Activated naive CD4-positive, alpha-beta T cell treated with anti-CD3 and anti-CD28 coated beads, Interleukin-2, amount 50 U/mL, for 72 hours (primary cell): ENCODE results near the gene SMIM17. TPM values are rescaled to one million over a fixed set of nuclear protein-coding genes. Genes with fewer than 3 reads are reported as not detected.

Experiments
- ATAC-seq, 2 donors: fragments of 150-1000 bp; cut with Tn5 transposase; 2 replicates each; pipeline ENCODE4 v1.10.0; 2021; ENCODE audit warnings: mild to moderate bottlenecking in 2 of 2, moderate library complexity in 2 of 2
- DNase-seq, 2 donors: peaks; one replicate each; pipeline ENCODE4 v3.0.0; 2021 to 2022; ENCODE audit warnings: low spot score in 2 of 2
- H3K27ac Mint-ChIP-seq, 2 donors: one replicate each; pipeline ENCODE4 v1.8.0; 2022; ENCODE audit warnings: mild to moderate bottlenecking in 2 of 2, mixed read lengths in 2 of 2
- H3K36me3 Mint-ChIP-seq, 2 donors: one replicate each; pipeline ENCODE4 v1.8.0; 2022; ENCODE audit warnings: mixed read lengths in 2 of 2
- H3K9me3 Mint-ChIP-seq, 2 donors: one replicate each; pipeline ENCODE4 v1.8.0; 2022; ENCODE audit warnings: mixed read lengths in 2 of 2
- total RNA-seq, 2 donors: library from RNA; stranded (reverse); gene quantifications; one replicate each; pipeline ENCODE4 v1.2.3, GENCODE V29; 2022

Gene SMIM17
- total RNA-seq, 2 donors from 2014 or later, result 0.30 to 0.31 TPM

DNA sequence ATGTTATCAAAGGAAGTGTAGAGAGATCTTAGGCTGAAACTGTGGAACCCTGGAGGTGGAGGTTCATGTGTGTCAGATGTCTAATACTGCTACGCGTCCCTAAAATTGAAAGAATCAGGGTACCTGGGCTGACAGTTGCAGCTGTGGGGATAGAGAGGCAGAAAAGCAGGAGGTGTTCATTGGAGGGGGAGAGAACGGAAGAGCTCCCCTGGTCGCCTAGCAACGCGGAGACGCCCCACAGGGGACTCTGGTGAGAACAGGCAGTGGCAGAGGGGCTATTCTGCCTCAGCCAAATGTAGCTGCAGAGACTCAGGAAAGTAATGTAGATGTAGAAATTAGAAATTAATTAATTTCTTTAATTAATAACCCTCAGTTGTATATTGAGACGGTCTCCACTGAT, 38.7 kb downstream of the SMIM17 start:
- peaks cover 14 to 42% of the 10 kb centered on the region in 2 donors for H3K36me3 Mint-ChIP-seq
- no peak overlapping the region for H3K27ac Mint-ChIP-seq
- H3K9me3 Mint-ChIP-seq, result peaks cover 18% of the 10 kb centered on the region in 2 donors
- ATAC-seq (no peak), DNase-seq (no peak)

DNA sequence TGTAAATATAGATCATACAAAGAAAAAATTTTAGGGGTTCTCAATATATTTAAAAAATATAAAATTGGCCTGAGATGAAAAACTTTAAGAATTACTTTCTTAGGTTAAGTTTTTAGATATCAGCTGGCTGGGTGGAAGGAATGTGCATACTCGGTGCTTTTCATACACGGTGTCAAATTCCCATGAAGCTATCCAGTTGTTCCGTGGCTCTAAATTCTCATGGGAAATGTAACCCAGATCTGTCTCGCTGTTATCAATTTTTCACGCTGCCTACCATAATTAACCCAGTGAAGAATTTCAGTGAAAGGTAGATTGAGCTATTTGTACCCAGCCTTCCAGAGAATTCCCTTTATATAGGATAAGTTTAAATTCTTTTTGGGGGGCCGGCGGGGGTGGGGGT, 40.2 kb downstream of the SMIM17 start:
- Mint-ChIP-seq H3K27ac (no peak overlapping the region), H3K36me3 (peaks cover 14 to 43% of the 10 kb centered on the region in 2 donors), H3K9me3 (peaks cover 24% of the 10 kb centered on the region in 2 donors)
- DNase-seq, result no peak
- no peak for ATAC-seq

DNA sequence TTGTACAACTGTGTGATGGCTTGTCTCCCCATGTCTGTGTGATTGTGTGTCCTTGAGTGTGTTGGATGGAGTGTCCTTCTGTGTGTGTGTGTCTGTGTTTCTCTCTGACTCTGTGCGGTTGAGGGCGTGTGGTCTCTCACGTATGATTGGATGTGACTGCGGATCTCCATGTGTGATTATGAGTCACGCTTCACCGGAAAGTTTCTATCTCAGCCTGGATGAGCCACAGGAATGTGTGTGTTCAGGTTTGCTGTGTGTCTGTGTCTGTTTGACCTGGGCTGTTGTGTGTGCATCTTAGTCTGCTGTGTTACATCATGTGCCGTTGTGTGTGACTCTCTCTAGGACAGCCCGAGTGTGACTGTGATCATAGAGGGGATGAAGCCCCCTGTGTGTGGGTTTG, 44.1 kb downstream of the SMIM17 start:
- Mint-ChIP-seq H3K27ac (no peak overlapping the region), H3K9me3 (peaks cover 26 to 27% of the 10 kb centered on the region in 2 donors), H3K36me3 (peaks cover 14 to 42% of the 10 kb centered on the region in 2 donors)
- DNase-seq (no peak), ATAC-seq (no peak)

DNA sequence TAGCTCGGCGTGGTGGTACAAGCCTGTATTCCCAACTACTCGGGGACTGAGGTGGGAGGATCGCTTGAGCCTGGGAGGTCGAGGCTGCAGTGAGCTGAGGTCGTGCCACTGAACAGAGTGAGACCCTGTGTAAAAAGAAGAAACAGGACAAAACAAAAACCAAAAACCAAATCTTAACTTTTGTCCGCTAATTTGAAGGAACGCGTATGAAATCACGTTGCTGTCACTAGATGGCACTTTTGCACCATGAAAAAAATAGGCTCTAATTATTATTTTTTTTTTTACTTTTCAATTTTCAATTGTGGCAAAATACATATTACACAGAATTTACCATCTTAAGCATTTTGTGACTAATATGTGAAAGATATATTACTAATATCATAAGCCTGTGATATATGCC, 46.2 kb downstream of the SMIM17 start:
- no peak for ATAC-seq
- no peak overlapping the region for H3K27ac Mint-ChIP-seq
- H3K9me3 Mint-ChIP-seq, result peaks cover 41 to 43% of the 10 kb centered on the region in 2 donors
- peaks cover 29 to 59% of the 10 kb centered on the region in 2 donors for H3K36me3 Mint-ChIP-seq
- no peak for DNase-seq

DNA sequence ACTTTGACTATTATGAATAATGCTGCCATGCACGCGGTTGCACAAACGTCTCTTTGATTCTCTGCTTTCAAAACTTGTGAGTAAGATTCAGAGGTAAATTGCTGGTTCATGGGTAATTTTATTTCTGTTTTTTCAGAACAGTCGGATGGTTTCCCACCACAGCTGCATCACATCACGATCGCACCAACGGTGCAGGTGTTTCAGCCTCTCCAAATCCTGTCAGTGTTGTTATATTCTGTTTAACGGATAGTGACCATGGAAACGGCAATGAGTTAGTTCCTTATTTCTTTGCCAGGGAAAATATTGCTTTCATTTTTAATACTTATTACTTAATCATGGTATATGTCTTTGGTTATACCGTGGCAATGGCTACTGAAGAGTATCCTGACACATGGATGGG, 47.7 kb downstream of the SMIM17 start:
- Mint-ChIP-seq H3K9me3 (peaks cover 33 to 35% of the 10 kb centered on the region in 2 donors), H3K36me3 (peaks cover 19 to 45% of the 10 kb centered on the region in 2 donors), H3K27ac (no peak overlapping the region)
- ATAC-seq (no peak), DNase-seq (no peak)

DNA sequence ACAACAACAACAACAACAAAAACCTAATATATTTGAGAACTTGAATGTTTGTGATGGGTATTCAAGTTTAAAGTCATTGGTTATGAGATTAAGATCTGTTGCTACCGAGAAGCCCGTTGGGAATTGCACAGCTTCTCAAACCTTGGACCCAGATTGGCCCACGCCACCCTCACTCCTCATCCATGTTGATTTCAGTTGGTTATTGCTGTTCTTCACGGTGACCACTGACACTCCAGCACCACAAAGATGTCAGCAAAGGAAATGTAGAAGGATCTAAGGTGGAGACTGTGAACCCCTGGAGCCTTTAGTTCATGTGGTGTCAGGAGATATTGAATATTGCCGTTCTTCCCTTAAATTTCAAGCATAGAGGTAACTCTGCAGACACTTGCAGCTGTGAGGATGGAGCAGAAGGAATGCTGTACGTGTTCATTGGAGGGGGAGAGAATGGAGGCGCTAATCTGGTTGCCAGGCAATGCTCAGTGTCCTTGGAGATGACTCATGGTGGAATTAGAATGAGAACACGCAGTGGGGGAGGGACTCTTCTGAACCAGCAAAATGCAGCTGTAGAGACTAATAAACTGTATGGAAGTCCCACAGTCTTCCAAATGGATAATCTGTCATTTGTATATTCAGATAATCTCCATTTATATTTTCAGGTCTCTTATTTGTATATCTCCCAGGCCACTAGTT, 49.4 kb downstream of the SMIM17 start:
- no peak overlapping the region for H3K27ac Mint-ChIP-seq

DNA sequence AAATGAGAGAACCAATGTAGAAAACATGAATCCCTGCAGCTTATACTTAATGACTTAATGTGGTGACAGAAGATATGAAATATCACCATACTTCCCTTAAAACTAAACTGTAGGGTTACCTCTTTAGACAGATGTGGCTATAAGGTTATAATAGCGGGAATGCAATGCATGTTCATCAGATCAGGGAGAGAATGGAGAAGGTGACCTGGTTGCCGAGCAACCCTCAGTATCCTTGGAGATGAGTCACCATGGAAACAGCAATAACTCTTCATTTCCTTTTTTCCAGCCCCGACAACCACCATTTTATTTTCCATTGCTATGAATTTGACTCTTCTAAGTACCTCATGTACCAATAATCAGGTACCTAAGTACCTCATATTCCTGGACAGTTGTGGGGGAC, 56.6 kb downstream of the SMIM17 start:
- Mint-ChIP-seq H3K9me3 (peaks cover 25 to 35% of the 10 kb centered on the region in 2 donors), H3K27ac (no peak overlapping the region), H3K36me3 (peaks cover 22 to 44% of the 10 kb centered on the region in 2 donors)
- no peak for ATAC-seq
- DNase-seq, result no peak

More for the DNA sequence above, 49.4 kb downstream of the SMIM17 start:
- Mint-ChIP-seq H3K9me3 (peaks cover 29 to 31% of the 10 kb centered on the region in 2 donors), H3K36me3 (peaks cover 19 to 33% of the 10 kb centered on the region in 2 donors)
- no peak for ATAC-seq
- no peak for DNase-seq

DNA sequence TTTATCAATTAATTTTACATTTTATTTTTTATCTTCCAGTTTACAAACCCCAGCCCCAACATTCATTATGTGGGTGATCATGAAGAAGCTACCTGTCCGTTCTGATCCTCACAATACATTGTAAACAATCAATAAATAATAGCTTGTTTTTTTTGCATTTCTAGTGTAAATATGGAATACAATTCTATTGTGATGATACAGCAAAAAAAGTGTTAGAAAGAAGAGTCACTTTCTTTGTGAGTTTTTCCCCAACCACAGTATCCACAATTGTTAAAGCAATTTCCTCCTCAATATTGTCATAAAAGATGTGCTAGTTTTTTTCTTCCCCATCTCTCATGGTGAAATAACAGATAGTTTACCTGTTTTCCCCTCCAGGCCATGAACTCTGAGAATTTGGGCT, 58.9 kb downstream of the SMIM17 start:
- DNase-seq, result no peak
- H3K27ac Mint-ChIP-seq, result no peak overlapping the region
- H3K36me3 Mint-ChIP-seq, result peaks cover 27 to 44% of the 10 kb centered on the region in 2 donors
- ATAC-seq, result no peak
- H3K9me3 Mint-ChIP-seq, result peaks cover 39 to 43% of the 10 kb centered on the region in 2 donors

DNA sequence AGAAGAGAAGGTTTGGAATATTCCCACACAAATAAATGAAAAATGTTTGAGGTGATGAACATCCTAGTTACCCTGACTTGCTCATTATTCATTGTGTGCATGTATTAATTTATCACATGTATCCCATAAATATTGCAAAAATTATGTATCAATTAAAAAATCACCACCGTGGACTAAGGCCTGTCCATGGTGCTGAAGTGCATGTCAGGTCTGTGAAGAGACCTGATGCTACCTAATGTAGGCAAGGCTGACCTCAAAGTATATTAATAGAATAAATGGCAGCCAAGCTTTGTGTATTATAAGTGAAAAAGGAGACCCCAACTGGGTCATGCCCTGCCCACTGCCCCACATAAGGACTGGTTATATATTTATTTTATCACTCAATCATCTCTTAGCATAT, 63.0 kb downstream of the SMIM17 start:
- Mint-ChIP-seq H3K9me3 (peaks cover 39 to 45% of the 10 kb centered on the region in 2 donors), H3K27ac (no peak overlapping the region), H3K36me3 (peaks cover 21 to 29% of the 10 kb centered on the region in 2 donors)
- DNase-seq (no peak), ATAC-seq (no peak)

Other genes starting within 250 kb of the SMIM17 start
- 1 to 10 TPM in 1 of 2 donors, under 1 TPM in 1; 0.84 to 3.5 TPM for gene ZNF582, start 249.6 kb upstream of the SMIM17 start, total RNA-seq
- 1 to 10 TPM in 1 of 2 donors, under 1 TPM in 1; 0.88 to 1.6 TPM for gene ZNF583, start 238.8 kb upstream of the SMIM17 start, total RNA-seq
- gene ZNF667, start 165.8 kb upstream of the SMIM17 start, total RNA-seq, result 1 to 10 TPM; 1.3 to 2.7 TPM
- gene ZNF471, start 135.3 kb upstream of the SMIM17 start, total RNA-seq, result 1 to 10 TPM in 1 of 2 donors, under 1 TPM in 1; 0.39 to 1.1 TPM
- 1 to 10 TPM; 3.8 to 5.0 TPM for gene ZFP28, start 104.2 kb upstream of the SMIM17 start, total RNA-seq
- gene ZNF470, start 75.7 kb upstream of the SMIM17 start, total RNA-seq, result 1 to 10 TPM; 4.4 to 6.3 TPM
- 1 to 10 TPM; 4.4 to 4.7 TPM for gene ZNF71, start 47.9 kb upstream of the SMIM17 start, total RNA-seq
- gene ZNF835, start 28.6 kb downstream of the SMIM17 start, total RNA-seq, result 1 to 10 TPM; 1.7 to 2.2 TPM
- not detected for gene PEG3, start 197.6 kb downstream of the SMIM17 start, total RNA-seq
- gene ZIM2, start 197.6 kb downstream of the SMIM17 start, total RNA-seq, result not detected